Stimulated activated naive CD4-positive, alpha-beta T cell (primary cell): ENCODE results near the gene LENG8.

Source experiments
- DNase-seq, 6 experiments: peaks; one replicate each; lab custom pipeline; 2025; lab: John Stamatoyannopoulos, UW

Gene LENG8

DNA sequence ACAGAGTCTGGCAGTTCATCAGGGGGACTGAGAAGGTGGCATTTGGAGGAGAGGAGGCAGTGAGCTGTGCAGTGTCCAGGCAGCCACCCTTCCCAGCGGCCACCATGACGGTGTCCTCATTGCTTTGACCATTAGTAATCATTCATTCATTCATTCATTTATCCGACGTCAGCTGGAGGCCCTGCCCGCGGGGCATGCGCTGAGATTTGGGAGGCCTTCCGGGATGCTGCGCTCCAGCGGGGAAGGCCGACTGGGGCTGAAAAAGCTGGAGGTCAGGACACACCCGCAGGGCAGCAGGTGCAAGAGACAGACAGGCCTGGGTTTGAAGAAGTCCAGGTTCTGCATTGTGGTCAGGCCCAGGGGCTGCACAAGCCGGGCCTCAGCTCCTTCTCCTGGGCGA, 24.8 kb upstream of the LENG8 start:
- DNase-seq: no peak

DNA sequence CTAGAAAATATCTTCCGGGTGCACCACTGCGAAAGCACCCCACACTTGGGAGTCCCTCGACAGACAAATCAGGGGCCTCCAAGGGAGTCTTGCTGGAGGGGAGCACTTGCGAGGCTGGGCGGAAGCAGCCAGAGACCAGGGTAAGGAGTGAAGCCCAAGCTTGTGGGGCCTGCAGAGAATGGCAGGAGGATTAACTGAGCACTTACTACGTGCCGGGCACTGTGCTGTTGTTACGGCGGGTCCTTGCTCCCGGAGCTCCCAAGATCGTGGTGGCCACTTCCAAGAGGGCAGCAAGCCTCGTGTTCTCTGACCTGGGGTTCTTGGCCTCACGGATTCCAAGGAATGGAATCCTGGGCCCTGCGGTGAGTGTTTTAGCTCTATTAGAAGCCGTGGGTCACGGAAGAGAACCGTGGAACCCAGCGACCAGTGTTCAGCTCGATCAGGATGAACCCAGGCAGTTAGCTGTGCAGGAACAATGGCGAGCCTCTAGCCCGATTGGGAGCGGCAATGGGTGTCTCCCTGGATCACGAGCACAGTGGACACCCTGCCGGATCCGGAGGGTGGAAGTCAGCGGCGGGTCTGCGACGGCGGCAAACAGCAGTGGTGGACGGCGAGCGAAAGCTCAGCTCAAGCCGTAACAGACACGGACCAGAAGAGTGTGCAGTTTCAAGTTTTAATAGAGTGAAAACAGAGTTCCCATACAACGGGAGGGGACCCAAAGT, 24.2 kb upstream of the LENG8 start:
- DNase-seq: no peak

DNA sequence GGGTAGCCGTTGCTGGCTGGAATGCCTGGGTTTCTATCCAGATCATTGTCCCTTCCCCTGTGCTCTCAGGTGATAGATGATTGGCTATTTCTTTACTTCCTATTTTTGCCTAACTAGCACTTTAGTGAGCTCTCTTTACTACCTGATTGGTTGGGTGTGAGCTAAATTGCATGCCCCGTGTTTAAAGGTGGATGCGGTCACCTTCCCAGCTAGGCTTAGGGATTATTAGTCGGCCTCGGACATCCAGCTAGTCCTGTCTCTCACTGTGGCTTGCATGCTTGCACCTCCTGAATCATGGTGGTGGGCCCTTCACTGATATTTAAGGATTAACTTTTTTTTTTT, 23.6 kb upstream of the LENG8 start:
- DNase-seq: no peak

DNA sequence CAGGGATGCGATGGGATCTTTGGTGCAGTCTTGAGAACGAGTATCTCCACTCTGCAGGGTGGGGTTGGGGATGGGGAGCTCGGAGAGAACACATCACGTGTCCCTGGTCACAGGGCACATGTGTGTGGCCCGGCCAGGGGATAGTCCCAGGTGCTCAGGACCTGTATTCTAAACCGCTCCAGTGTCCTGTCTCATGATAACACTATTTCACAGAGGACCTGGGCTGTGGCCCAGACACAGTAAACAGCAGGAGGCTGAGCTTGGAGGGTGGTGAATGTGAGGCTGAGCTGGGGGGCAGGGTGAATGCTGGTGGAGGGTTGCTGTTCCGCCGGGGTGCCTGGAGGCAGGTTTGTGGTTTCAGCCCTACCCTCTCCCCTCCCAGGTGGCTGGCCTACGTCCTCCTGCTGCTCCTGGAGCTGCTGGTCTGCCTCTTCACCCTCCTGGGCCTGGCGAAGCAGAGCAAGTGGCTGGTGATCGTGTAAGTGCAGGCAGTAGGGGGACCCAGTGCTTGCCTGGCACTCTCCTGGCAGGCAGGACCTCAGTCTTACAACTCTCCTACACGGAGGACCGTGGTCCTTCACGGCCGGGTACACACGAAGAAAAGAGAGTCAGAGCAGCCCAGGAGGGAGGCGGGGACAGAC, 22.6 kb upstream of the LENG8 start:
- no peak for DNase-seq

DNA sequence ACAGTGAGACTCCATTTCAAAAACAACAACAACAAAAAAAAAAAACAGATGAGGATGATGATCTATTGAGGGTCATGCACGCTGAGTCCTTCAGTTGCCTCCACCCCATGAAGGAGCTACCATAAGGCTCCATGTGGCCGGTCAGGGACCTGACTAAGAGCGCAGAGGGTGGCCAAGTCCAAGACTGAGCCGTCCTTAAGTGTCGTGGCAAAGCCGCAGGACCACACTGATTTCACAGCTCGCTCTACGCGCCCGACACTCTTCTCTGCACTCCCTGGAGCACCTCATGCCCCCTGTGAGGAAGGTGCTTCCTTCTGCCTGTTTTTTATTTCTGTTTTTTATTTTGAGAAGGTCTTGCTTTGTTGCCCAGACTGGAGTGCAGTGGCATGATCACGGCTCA, 21.4 kb upstream of the LENG8 start:
- DNase-seq: no peak

DNA sequence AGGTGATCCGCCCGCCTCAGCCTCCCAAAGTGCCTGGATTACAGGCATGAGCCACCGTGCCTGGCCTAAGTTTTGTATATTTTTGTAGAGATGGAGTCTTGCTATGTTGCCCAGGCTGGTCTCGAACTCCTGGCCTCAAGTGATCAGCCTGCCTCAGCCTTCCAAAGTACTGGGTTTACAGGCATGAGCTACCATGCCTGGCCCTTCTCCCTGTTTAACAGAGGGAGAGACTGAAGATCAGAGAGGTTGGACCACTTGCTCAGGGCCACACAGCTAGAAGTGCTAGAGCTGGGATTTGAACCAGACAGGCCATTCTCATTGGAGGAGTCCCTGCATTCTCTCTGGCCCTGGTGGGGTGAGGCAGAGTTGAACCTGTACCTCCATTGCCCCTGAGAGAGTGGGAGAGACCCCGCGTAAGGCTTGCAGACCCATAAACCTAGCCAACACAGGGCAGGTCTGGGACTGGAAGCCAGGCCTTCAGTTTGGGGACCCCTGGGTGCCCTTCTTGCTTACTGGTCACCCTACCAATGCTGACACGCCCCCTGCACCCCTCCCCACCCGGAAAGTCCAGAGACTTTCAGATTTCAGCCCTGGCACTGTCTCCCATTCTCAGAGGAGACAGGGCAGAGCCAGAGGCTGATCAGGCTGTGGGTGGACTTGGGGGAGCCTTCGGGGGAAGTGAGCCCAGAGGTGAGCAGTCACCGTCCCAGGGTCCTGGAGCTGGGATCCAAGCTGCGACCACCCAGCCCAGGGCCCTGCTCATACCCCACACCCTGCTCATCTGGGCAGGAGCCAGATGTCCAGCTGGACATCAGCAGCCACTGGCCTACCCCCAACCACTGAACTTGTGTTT, 20.4 kb upstream of the LENG8 start:
- DNase-seq: no peak

DNA sequence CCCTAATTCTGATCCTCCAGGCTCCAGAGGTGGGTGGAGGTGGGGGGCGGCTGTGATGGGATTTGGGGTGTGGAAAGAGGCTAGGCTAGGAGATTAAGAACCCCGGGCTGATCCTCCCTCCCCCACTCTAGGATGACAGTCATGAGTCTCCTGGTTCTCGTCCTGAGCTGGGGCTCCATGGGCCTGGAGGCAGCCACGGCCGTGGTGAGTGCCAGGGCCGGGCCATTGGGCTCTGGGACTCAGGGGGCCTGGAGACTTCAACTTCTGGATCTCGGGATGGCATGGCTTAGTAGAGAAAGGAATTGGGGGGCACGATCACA, 19.9 kb upstream of the LENG8 start:
- DNase-seq: no peak

DNA sequence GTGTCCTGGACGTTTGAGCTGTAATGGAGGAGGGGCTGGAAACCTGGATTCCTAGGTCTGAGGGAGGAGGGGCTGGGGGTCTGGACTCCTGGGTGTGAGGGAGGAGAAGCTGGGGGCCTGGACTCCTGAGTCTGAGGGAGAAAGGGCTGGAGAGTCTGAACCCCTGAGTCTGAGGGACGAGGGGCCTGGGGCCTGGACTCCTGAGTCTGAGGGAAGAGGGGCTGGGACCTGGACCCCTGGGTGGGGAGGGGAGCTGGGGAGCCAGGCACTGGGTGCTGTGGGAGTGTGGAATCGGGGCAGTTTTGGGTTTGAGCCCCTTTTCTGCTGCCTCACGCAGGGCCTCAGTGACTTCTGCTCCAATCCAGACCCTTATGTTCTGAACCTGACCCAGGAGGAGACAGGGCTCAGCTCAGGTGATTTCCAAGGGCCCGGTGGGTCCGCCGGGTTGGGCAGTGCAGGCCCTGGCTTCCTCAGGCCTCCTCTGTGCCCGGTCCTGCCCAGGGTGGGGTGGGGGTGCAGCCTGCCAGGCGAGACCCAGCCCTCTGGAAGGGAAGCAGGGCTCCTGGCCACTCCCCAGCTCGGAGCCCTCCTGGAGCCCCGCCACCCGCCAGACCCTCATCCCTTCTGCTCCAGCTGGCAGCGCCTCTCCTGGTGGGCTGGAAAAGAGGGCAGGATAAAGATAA, 19.3 kb upstream of the LENG8 start:
- DNase-seq: no peak

DNA sequence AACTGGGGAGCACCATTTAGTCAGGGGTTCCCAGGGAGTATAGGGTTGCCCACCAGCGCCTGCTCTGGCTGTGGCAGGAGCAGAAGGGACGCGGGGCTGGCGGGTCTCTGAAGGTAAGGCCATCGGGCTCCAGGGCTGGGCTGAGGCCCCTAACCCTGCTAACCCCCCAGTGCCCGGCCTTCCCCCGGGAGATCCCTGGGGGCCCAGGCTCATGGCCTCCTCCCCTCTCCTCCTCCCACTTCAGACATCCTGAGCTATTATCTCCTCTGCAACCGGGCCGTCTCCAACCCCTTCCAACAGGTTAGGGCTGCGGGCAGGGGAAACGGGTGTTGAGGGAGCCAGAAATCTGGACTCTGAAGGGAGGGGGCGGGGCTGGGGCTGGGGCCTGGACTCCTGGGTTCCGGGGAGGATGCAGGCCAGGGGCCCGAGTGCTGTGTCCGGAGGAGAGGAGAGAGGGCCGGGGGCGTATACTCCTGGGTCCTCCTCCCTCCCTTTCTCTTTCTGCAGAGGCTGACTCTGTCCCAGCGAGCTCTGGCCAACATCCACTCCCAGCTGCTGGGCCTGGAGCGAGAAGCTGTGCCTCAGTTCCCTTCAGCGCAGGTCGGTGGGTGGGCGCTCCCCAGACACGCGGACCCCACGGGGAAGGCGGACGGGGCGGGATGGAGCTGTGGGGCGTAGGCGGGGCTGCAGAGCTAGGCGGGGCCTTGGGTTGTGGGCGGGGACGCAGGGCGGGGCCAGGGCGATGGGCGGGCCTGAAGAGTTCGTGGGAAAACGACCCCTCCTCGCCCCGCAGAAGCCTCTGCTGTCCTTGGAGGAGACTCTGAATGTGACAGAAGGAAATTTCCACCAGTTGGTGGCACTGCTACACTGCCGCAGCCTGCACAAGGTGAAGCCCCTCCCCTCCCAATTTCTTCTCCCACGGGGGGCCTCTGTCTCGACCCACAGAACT, 18.4 kb upstream of the LENG8 start:
- peak; percentile 5 to 46 (median 35) for DNase-seq

DNA sequence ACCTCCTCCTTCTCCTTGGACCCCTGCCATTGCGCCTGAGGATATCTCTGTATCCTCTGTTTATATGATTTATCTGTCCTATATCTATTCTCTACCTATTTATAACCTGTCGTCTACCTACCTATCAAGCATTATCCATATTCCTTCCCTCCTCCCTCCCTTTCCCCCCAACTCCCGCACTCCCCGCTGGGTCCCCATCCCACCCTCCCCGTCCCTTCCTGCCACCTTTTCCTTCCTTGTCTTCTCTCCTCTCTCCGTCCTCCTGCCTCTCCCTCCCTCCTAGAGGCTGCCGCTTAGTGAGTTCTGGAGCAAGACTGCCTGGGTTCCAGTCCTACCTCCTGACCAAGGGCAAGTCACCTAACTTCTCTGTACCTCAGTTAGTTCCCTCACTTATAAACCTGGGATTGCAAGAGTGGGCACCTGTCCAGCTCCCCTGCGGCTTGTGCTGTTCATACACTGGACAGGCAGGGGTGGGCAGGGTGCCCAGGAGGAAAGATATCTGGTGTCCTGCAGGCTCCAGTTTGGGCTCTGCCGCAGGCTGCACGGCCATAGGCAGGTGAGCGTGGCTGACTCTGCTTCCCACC, 17.7 kb upstream of the LENG8 start:
- DNase-seq: no peak

DNA sequence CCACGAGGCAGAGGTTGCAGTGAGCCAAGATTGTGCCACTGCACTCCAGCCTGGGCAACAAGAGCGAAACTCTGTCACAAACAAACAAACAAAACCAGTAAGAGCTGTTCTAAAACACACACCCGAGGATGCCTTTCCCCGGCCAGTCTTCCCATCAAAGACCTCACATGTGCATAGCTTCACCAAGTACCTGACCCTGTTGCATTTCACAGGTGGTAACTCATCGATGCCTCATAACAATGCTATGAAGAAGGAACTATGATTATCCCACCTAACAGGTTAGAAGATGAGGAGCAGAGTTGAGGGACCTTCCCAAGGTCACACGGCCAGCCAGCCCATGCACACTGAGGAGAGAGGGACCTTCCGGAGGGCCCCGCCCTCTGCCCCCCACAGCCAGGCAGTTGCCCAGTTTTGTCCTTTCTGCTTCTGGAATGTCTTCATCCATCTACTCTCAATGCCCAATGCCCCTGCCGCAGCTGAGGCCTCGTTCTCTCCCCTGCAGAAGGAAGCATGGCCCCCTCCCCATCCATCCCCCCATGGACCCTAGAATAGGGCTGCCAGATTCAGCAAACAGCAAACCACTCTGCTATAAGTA, 16.8 kb upstream of the LENG8 start:
- DNase-seq: no peak

DNA sequence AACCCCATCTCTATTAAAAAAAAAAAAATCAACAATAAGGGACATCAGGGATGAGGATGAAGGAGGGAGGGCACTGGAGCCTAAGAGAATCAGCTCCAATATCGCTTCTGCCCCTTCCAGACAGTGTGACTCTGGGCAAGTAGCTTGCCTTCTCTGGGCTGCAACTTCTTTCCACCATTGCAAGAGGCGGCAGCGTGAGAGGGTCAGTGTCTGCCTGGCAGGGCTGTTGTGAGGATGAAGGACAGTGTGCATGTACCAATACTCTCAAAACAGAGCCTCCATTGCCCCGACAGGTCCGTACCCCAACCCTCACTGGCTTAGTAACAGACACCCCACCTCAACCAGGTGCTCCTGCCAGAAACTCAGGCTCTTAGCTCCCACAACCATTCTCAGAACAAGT, 15.3 kb upstream of the LENG8 start:
- no peak for DNase-seq

DNA sequence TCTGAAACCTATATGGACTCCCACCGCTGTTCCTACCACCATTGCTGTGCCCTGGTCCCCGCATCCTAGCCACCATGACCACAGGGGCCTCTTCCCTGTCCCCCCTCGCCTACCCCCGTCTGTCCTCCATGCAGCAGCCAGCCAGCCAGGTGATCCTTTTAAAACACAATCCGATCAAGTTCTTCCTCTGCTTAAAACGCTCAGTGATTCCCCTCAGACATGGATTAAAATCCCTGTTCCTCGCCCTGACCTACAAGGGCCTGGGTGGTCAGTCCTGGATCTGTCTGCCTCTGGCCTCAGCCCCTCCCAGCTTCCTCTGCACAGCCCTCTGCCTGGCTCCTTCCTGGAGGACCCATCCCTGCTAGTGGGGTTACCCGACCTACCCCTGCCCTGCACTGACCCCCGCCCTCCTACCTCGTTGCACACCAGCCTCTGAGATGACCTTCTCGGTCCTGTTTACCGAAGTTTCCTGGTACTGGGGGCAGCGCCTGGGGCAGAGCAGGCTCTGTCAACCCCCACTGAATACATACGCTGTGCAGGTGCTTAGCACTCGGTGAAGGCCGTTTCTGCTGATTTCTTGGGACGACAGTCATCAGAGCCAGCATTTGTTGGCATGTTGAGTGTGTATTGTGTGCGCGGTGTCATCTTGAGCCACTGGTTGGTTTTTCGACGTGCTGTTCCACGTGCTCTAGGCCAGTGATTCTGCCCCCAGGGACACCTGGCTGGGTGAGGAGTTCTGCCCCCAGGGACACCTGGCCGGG, 14.7 kb upstream of the LENG8 start:
- no peak for DNase-seq

DNA sequence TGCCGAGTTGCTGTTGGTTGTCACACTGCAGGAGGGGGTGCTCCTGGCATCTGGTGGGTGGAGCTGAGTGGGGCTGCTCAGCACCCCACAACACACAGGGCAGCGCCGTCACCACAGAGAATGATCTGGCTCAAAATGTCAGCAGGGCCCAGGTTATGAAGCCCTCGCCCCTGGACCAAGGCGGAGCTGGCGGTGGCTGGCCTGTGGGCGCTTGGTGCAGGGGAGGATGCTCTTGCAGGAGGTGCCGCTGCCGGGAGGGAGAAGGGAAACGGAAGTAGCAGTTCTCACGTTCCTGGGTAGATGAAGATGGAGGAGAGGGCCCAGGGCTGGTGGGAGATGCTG, 14.2 kb upstream of the LENG8 start:
- DNase-seq: no peak

DNA sequence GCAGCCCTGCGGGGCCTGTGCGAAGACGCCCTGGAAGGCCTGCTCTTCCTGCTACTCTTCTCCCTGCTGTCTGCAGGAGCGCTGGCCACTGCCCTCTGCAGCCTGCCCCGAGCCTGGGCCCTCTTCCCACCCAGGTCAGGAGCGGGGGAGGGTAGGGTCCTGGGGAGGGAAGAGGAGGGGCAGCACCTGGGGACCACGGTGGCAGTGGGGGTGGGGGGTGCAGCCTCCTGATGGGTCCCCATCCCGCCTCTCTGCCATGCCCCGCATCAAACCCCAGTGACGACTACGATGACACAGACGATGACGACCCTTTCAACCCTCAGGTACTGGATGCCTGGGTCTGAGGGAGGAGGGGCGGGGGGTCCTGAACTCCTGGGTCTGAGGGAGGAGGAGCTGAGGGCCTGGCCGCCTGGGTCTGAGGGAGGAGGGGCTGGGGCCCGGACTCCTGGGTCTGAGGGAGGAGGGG, 13.4 kb upstream of the LENG8 start:
- no peak for DNase-seq

DNA sequence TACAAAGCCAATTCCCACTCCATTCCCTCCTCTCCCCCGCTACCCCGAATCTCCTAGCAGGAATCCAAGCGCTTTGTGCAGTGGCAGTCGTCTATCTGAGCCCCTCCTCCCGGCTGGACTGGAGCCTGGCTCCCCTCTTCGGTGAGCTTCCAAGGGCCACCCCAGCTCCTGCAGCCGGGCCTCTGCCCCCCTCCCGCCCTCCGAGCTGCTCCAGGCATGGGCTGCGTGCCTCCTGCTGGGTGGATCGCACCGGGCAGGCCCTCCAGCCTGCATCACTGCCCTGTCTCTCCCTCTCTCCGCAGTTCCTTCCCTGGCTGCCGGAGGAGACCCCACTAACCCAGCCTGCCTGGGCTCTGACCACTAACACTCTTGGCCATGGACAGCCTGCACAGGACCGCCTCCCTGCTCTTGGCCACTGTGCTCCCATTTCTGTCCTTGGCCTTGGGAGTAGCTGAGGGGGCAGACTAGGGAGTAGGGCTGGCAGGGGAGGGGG, 12.9 kb upstream of the LENG8 start:
- no peak for DNase-seq

DNA sequence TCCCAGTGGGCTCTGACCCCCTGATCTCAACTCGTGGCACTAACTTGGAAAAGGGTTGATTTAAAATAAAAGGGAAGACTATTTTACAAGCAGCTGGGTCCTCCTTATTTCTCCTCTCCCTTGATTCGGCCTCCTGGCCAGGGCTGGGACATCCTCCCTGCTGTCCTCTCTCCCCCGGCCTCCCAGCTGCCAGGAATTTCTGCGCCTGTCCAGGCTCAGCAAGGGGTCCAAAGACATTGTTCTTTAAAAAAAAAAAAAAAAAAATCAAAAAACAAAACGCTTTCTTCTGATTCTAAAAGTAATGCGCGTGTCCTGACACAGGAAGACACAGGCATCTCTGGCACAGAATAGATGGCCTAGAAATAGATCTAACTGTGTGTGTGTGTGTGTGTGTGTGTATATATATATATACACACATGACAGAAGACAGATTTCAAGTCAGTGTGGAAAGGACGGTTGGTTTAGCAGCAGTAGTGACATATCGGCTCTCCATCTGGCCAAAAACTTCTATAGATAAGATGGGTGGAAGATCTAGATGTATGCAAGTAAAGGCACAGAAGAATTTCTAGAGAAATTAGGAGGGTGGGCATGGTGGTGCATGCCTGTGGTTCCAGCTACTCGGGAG, 12.3 kb upstream of the LENG8 start:
- DNase-seq: no peak

DNA sequence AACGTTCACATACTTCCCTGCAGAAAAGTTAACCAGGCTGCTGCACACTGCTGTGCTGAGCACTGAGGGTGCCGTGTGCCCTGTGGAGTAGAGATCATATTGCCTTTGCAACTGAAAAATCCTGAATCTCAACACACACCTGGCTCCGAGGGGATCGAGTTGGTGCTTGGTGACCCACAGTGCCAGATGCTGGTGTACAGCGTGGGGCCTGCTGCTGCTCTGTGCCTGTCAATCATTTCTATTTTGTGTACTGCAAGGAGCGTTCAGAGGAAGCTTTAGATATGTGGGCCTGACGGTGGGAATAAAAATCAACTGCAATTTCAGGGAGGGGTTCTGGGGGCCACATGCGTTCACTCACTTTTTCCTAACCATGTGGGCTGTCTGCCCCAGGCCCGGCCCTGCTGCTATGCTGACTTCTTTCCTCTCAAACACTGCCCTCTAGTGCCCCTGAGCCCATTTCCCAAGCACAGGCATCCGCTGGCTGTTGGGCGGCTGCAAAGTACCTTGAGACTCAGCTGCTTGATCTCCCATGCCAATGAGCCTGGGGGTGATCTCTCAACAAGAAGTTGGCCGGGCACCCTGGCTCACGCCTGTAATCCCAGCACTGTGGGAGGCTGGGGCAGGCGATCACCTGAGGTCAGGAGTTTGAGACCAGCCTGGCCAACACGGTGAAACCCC, 9.7 kb upstream of the LENG8 start:
- DNase-seq: peak in 1 of 6 experiments; percentile 17

DNA sequence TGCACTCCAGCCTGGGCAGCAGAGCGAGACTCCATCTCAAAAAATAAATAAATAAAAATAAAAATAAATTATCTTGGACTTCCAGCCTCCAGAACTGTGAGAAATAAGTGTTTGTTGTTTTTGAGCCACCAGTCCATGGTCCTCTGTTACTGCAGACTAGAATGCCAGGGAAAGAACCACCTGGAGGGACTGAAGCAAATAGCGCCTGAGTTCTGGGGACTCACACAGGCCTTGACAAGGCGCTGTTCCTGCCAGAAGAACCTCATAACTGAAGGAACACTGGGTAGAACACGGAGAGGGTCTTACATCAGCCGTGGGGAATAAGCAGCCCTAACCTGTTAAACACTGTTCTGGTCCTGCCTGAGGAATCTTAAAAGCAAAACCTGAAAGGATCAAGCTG, 8.4 kb upstream of the LENG8 start:
- DNase-seq: no peak
